A673 (cell line): ENCODE data around the gene KCNMA1. TPM values are rescaled to one million over a fixed set of nuclear protein-coding genes. Genes with fewer than 3 reads are reported as not detected.

Experiments used
- BruUV-seq: library from RNA; stranded (reverse); fragments of 400-500 nt; replicated peaks from 2 replicates; lab custom pipeline; 2021; lab: Mats Ljungman, UMichigan
- CTCF ChIA-PET: fragments of 300-600 bp; sonication (Branson Sonifier 250); formaldehyde crosslinking; loops from one replicate; lab custom pipeline; 2022; ENCODE audit warnings: antibody characterized with exemption; lab: Charles Lee
- POLR2A ChIA-PET: fragments of 300-600 bp; sonication (Branson Sonifier 250); formaldehyde crosslinking; loops from one replicate; lab custom pipeline; 2022; ENCODE audit warnings: antibody characterized with exemption; ENCODE audit not compliant: low non-redundant PET; lab: Charles Lee
- DNase-seq: peaks from one replicate; pipeline ENCODE4 v3.0.0-alpha.2; 2015; ENCODE audit warnings: low spot score
- H3K27ac ChIP-seq: fragments of 200-600 bp; sonication (generic); 2 replicates; pipeline ENCODE4 v1.5.1; 2016; ENCODE audit warnings: mixed run types, low read depth, mild to moderate bottlenecking, mixed read lengths, antibody characterized with exemption, low read length; ENCODE audit not compliant: poor library complexity, severe bottlenecking
- H3K27me3 ChIP-seq: fragments of 200-600 bp; sonication (generic); replicated peaks from 2 replicates; pipeline ENCODE4 v1.6.1; 2017; ENCODE audit warnings: mixed run types, low read depth, mild to moderate bottlenecking, mixed read lengths, antibody characterized with exemption, low read length; ENCODE audit not compliant: insufficient read depth, poor library complexity
- H3K36me3 ChIP-seq: fragments of 200-600 bp; sonication (generic); 2 replicates; pipeline ENCODE4 v1.6.1; 2016; ENCODE audit warnings: mixed run types, mild to moderate bottlenecking, mixed read lengths, antibody characterized with exemption, low read length; ENCODE audit not compliant: insufficient read depth, poor library complexity, severe bottlenecking
- H3K4me1 ChIP-seq: fragments of 200-600 bp; sonication (generic); 2 replicates; pipeline ENCODE4 v1.6.1; 2017; ENCODE audit warnings: mixed run types, mild to moderate bottlenecking, mixed read lengths, antibody characterized with exemption, low read length; ENCODE audit not compliant: insufficient read depth, poor library complexity, severe bottlenecking
- H3K4me3 ChIP-seq: fragments of 200-600 bp; sonication (generic); 2 replicates; pipeline ENCODE4 v1.5.1; 2016; ENCODE audit warnings: low read depth, mixed run types, mild to moderate bottlenecking, mixed read lengths, low read length; ENCODE audit not compliant: poor library complexity, severe bottlenecking
- H3K9me3 ChIP-seq: fragments of 200-600 bp; sonication (generic); 2 replicates; pipeline ENCODE4 v1.6.1; 2016; ENCODE audit warnings: mixed run types, low read depth, mild to moderate bottlenecking, mixed read lengths, antibody characterized with exemption, low read length; ENCODE audit not compliant: poor library complexity, severe bottlenecking
- EZH2 ChIP-seq: fragments of 200-600 bp; sonication (generic); IDR thresholded peaks from 2 replicates; pipeline ENCODE4 v1.6.1; 2017; ENCODE audit warnings: borderline replicate concordance, low read depth, mild to moderate bottlenecking, mixed read lengths, antibody characterized with exemption, low read length; ENCODE audit not compliant: poor library complexity, severe bottlenecking
- intact Hi-C: fragments of 100-400 bp; cut with micrococcal nuclease; formaldehyde crosslinking; loops from one replicate; pipeline ENCODE4 v1.10.0; 2022; ENCODE audit not compliant: unreplicated experiment
- total RNA-seq: library from RNA; stranded (reverse); gene quantifications from 2 replicates; pipeline ENCODE4 v1.2.3, GENCODE V29; 2021
- TF ChIP-seq, protein P1 (sequence below): fragments of 300-800, 200-600 bp; sonication (generic); conservative IDR thresholded peaks from 2 replicates; pipeline ENCODE4 v1.5.1; 2017; ENCODE audit warnings: low read depth, mild to moderate bottlenecking, antibody characterized with exemption, low read length, moderate library complexity, mixed read lengths

Gene KCNMA1
- total RNA-seq, 1 experiment from 2014 or later, result 0.84 TPM

DNA sequence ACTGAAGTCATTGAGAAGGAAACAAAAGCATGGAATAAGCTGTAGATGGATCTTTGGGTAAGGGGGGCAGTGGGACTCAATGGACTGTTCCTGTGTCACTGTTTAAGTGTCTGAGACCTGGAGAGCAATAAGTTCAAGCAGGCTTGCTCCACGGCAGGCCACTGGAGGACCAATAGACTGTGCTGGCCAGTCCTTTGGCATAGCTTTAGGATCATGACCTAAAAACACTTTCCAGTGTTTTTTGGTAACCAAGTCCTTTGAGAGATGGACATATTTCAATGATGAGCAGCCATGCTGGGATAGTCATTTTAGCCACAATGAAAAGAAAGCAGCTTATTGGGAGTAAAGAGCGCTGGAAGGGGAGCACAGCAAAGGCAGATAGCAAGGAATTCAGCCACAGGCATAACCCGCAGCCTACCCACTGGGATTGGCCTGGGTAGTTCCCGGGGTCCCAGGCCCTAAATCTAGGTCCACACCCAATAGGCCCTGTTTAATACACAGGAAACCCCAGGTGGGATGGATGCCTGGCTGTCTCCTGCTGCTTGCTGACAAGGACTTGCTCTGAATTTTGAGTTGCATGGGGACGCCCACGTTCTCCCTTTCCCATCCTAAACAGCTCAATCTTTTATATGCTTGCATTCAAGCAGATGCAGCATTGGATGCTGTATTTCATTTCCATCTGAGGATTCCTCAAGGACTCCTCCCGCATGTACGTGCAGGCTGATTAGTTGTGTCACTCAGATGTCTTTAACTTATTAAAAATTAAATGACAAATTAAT, 727.2 kb downstream of the KCNMA1 start:
- Histone ChIP-seq H3K9me3 (no peaks in the 10 kb centered on the region), H3K36me3 (no peaks in the 10 kb centered on the region), H3K27ac (no peak overlapping the region), H3K27me3 (no peaks in the 10 kb centered on the region), H3K4me3 (no peak overlapping the region), H3K4me1 (no peaks in the 10 kb centered on the region)
- ChIA-PET CTCF (no interaction called here), POLR2A (no interaction called here)
- no peak for DNase-seq
- no TSS peak for BruUV-seq
- no peak for TF ChIP-seq EZH2
- TF ChIP-seq, protein P1, sequence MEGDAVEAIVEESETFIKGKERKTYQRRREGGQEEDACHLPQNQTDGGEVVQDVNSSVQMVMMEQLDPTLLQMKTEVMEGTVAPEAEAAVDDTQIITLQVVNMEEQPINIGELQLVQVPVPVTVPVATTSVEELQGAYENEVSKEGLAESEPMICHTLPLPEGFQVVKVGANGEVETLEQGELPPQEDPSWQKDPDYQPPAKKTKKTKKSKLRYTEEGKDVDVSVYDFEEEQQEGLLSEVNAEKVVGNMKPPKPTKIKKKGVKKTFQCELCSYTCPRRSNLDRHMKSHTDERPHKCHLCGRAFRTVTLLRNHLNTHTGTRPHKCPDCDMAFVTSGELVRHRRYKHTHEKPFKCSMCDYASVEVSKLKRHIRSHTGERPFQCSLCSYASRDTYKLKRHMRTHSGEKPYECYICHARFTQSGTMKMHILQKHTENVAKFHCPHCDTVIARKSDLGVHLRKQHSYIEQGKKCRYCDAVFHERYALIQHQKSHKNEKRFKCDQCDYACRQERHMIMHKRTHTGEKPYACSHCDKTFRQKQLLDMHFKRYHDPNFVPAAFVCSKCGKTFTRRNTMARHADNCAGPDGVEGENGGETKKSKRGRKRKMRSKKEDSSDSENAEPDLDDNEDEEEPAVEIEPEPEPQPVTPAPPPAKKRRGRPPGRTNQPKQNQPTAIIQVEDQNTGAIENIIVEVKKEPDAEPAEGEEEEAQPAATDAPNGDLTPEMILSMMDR, result no peak
- intact Hi-C loops, result no loop called here

- no TSS peak for BruUV-seq
- ChIA-PET POLR2A (no interaction called here), CTCF (no interaction called here)
- peaks cover 4% of the 10 kb centered on the region for H3K4me1 ChIP-seq
- no peak for DNase-seq
- no peak overlapping the region for H3K27ac ChIP-seq
- TF ChIP-seq, protein P1, result no peak
- no peak for TF ChIP-seq EZH2
- H3K9me3 ChIP-seq, result no peaks in the 10 kb centered on the region
- no peaks in the 10 kb centered on the region for H3K36me3 ChIP-seq
- H3K4me3 ChIP-seq, result no peak overlapping the region
- no peaks in the 10 kb centered on the region for H3K27me3 ChIP-seq
- intact Hi-C loops, result no loop called here
Observed at GRCh38 chr10:76906256-76906655, 731.4 kb downstream of the KCNMA1 start.

DNA sequence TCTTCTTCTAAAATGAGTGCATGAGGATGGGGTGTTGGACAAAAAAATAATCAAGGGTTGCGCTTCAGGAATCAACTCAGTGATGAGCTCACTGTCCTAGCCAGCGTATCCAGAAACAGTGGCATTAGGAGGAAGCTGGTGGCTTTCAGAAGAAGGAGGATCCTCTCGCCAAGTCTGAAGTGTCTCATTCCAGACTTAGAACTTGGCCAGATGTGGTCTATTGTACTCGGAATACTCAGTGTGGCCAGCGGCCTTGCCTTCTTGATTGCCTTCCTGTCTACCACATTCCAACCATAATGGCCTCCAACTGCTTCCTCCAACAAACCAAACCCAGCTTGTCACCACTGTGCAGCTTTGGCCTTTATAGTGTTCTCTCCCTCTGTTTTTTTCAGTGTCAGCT, 732.4 kb downstream of the KCNMA1 start:
- H3K27ac ChIP-seq, result no peak overlapping the region
- no peak for TF ChIP-seq EZH2
- TF ChIP-seq, protein P1, result no peak
- no peaks in the 10 kb centered on the region for H3K27me3 ChIP-seq
- H3K9me3 ChIP-seq, result no peaks in the 10 kb centered on the region
- no TSS peak for BruUV-seq
- H3K36me3 ChIP-seq, result no peaks in the 10 kb centered on the region
- CTCF ChIA-PET, result no interaction called here
- H3K4me1 ChIP-seq, result peaks cover 4% of the 10 kb centered on the region
- intact Hi-C loops, result no loop called here
- POLR2A ChIA-PET, result no interaction called here
- no peak overlapping the region for H3K4me3 ChIP-seq
- no peak for DNase-seq
